ENCODE results near the gene STXBP5.

DNA sequence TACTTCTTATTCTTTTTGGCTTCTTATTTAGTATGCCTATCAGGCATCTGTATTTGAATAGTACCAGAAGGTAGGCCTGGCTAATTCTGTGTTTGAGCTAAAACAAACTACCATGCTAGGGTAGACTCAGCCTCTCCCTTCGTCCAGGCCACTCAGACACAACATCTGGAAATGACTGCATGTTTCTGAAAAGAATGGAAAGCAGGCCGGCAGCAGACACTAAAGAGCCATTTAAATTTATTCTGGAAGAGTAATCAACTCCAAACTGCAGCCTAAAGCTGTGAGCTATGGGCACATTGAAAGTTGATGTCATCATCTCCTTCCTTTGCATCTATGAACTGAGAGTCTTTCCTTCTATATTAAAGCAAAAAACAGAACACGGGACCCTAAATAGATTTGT lies 233.4 kb downstream of the STXBP5 start:
- TF ChIP-seq, protein P1, sequence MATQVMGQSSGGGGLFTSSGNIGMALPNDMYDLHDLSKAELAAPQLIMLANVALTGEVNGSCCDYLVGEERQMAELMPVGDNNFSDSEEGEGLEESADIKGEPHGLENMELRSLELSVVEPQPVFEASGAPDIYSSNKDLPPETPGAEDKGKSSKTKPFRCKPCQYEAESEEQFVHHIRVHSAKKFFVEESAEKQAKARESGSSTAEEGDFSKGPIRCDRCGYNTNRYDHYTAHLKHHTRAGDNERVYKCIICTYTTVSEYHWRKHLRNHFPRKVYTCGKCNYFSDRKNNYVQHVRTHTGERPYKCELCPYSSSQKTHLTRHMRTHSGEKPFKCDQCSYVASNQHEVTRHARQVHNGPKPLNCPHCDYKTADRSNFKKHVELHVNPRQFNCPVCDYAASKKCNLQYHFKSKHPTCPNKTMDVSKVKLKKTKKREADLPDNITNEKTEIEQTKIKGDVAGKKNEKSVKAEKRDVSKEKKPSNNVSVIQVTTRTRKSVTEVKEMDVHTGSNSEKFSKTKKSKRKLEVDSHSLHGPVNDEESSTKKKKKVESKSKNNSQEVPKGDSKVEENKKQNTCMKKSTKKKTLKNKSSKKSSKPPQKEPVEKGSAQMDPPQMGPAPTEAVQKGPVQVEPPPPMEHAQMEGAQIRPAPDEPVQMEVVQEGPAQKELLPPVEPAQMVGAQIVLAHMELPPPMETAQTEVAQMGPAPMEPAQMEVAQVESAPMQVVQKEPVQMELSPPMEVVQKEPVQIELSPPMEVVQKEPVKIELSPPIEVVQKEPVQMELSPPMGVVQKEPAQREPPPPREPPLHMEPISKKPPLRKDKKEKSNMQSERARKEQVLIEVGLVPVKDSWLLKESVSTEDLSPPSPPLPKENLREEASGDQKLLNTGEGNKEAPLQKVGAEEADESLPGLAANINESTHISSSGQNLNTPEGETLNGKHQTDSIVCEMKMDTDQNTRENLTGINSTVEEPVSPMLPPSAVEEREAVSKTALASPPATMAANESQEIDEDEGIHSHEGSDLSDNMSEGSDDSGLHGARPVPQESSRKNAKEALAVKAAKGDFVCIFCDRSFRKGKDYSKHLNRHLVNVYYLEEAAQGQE (IDR thresholded peaks at IDR 0.05) = no peak
- TF ChIP-seq, protein P2, sequence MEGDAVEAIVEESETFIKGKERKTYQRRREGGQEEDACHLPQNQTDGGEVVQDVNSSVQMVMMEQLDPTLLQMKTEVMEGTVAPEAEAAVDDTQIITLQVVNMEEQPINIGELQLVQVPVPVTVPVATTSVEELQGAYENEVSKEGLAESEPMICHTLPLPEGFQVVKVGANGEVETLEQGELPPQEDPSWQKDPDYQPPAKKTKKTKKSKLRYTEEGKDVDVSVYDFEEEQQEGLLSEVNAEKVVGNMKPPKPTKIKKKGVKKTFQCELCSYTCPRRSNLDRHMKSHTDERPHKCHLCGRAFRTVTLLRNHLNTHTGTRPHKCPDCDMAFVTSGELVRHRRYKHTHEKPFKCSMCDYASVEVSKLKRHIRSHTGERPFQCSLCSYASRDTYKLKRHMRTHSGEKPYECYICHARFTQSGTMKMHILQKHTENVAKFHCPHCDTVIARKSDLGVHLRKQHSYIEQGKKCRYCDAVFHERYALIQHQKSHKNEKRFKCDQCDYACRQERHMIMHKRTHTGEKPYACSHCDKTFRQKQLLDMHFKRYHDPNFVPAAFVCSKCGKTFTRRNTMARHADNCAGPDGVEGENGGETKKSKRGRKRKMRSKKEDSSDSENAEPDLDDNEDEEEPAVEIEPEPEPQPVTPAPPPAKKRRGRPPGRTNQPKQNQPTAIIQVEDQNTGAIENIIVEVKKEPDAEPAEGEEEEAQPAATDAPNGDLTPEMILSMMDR (IDR thresholded peaks at IDR 0.05) = no peak
- TF ChIP-seq POLR2A (IDR thresholded peaks at IDR 0.05; ENCODE audit: low read length) = no peak

Data from A549 (cell line).